GM23248 (cell line): ENCODE data around the gene MYBPC3. TPM values are rescaled to one million over a fixed set of nuclear protein-coding genes. Genes with fewer than 3 reads are reported as not detected.

Experiments used
- DNase-seq: peaks from one replicate; pipeline ENCODE4 v3.0.0-alpha.2; 2015
- H2AFZ ChIP-seq: fragments of 200-600 bp; sonication (generic); 2 replicates; pipeline ENCODE4 v1.6.1; 2016; ENCODE audit warnings: antibody characterized with exemption
- H3F3A ChIP-seq: fragments of 200-600 bp; sonication (generic); 2 replicates; pipeline ENCODE4 v1.6.1; 2016; ENCODE audit warnings: mild to moderate bottlenecking, antibody characterized with exemption, mixed run types; ENCODE audit not compliant: insufficient read depth
- H3K27ac ChIP-seq: fragments of 200-600 bp; sonication (generic); 2 replicates; pipeline ENCODE4 v1.5.1; 2016; ENCODE audit warnings: mild to moderate bottlenecking
- H3K27me3 ChIP-seq: fragments of 200-600 bp; sonication (generic); replicated peaks from 2 replicates; pipeline ENCODE4 v1.6.1; 2016; ENCODE audit warnings: mild to moderate bottlenecking; ENCODE audit not compliant: insufficient read depth
- H3K36me3 ChIP-seq: fragments of 200-600 bp; sonication (generic); 2 replicates; pipeline ENCODE4 v1.6.1; 2016; ENCODE audit warnings: low read depth, mild to moderate bottlenecking
- H3K4me1 ChIP-seq: fragments of 200-600 bp; sonication (generic); 2 replicates; pipeline ENCODE4 v1.6.1; 2016; ENCODE audit warnings: mild to moderate bottlenecking; ENCODE audit not compliant: insufficient read depth
- H3K4me2 ChIP-seq: fragments of 200-600 bp; sonication (generic); one replicate; pipeline ENCODE4 v1.6.1; 2016; ENCODE audit warnings: mild to moderate bottlenecking; ENCODE audit not compliant: unreplicated experiment
- H3K4me3 ChIP-seq: fragments of 200-600 bp; sonication (generic); 2 replicates; pipeline ENCODE4 v1.5.1; 2016; ENCODE audit warnings: mild to moderate bottlenecking
- H3K79me2 ChIP-seq: fragments of 200-600 bp; sonication (generic); 2 replicates; pipeline ENCODE4 v1.6.1; 2016; ENCODE audit warnings: mild to moderate bottlenecking; ENCODE audit not compliant: insufficient read depth
- H3K9ac ChIP-seq: fragments of 200-600 bp; sonication (generic); 2 replicates; pipeline ENCODE4 v1.6.1; 2016; ENCODE audit warnings: mild to moderate bottlenecking
- H3K9me2 ChIP-seq: fragments of 200-600 bp; sonication (generic); 2 replicates; pipeline ENCODE4 v1.6.1; 2016; ENCODE audit warnings: mixed run types, mild to moderate bottlenecking, moderate library complexity; ENCODE audit not compliant: insufficient read depth
- H3K9me3 ChIP-seq: fragments of 200-600 bp; sonication (generic); one replicate; pipeline ENCODE4 v1.6.1; 2017; ENCODE audit warnings: low read depth
- H4K20me1 ChIP-seq: fragments of 200-600 bp; sonication (generic); 2 replicates; pipeline ENCODE4 v1.6.0; 2016; ENCODE audit not compliant: insufficient read depth
- EZH2 ChIP-seq: fragments of 200-600 bp; sonication (generic); IDR thresholded peaks from 2 replicates; pipeline ENCODE4 v1.6.1; 2018; ENCODE audit warnings: antibody characterized with exemption, mild to moderate bottlenecking; ENCODE audit not compliant: insufficient read depth, poor library complexity, severe bottlenecking
- EZH2phosphoT487 ChIP-seq: fragments of 200-600 bp; sonication (generic); IDR thresholded peaks from 2 replicates; pipeline ENCODE4 v1.6.1; 2018; ENCODE audit warnings: antibody characterized with exemption, moderate library complexity, mild to moderate bottlenecking, low read depth; ENCODE audit not compliant: insufficient read depth
- WGBS, 2 experiments: methylation state at CpG; one replicate each; pipeline ENCODE4 v1.1.6; 2015 to 2017; ENCODE audit warnings: low lambda C conversion rate in 2 of 2, low coverage in 1 of 2; ENCODE audit errors: missing lambda C conversion rate in 2 of 2; 5-methylcytosine and 5-hydroxymethylcytosine counted together
- in situ Hi-C: fragments of 300-500 bp; cut with MboI; formaldehyde crosslinking; loops from 2 replicates; pipeline ENCODE4 v1.15.0; 2020
- polyA plus RNA-seq: library from polyadenylated mRNA; unstranded; fragments of >200 nt; fragmentation: Nextera tagmentation; extraction: Ambion mirVana; gene quantifications from 2 replicates; pipeline ENCODE4 v1.2.1, GENCODE V29; 2016
- total RNA-seq: library from RNA; depleted of rRNA; stranded (reverse); fragments of >200 nt; shearing (Covaris generic); gene quantifications from 2 replicates; pipeline ENCODE4 v1.2.3, GENCODE V29; 2014

The MYBPC3 gene
- total and polyA plus RNA-seq, 2 experiments from 2014 or later, result not detected

GRCh38 chr11:47358731-47359051 is 6.2 kb upstream of the MYBPC3 start:
- Histone ChIP-seq H3K4me1 (no peaks in the 10 kb centered on the region), H3K9me3 (no peaks in the 10 kb centered on the region), H3K79me2 (no peaks in the 10 kb centered on the region), H3K36me3 (no peaks in the 10 kb centered on the region), H3K4me3 (no peak overlapping the region), H3K4me2 (no peak overlapping the region), H4K20me1 (no peaks in the 10 kb centered on the region), H3K9ac (no peak overlapping the region), H3F3A (0 out of 2 replicates have a peak, but pooled peaks cover 5% of the 10 kb centered on the region), H3K27ac (no peak overlapping the region), H2AFZ (no peak overlapping the region), H3K9me2 (no peaks in the 10 kb centered on the region), H3K27me3 (no peaks in the 10 kb centered on the region)
- TF ChIP-seq EZH2phosphoT487 (no peak), EZH2 (no peak)
- DNase-seq, result no peak
- in situ Hi-C loops, result no loop called here
- WGBS, 2 experiments, result 75 to 82% methylated on average over 8 to 14 of the region's 14 CpGs

DNA sequence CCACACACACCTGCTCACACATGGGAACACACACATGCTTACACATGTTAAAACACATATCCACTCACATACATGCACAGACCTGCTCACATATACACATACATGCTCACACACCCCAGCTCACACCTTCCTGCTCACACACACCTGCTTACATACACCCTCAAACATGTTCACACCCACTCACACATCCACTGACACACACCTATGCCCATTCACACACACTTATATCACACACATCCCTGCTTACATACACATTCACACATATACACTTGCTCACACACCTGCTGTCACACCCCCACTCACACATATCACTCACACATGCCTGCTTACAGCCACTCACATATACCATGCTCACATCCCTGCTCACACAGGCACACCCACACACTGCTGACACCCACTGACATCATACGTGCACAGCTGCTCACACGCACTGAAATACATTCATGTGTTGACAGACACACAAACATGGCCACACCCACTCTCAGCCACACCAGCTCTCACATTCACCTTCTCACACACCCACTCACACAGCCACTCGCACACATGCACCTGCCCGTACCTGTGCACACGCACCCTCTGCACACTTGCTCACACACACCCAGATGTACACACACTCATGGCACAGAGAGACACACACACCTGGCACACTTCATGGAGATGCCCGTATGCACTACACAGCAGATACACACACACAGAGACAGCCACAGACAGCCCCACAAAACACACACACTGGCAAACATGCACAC is 5.7 kb upstream of the MYBPC3 start:
- no peak for DNase-seq
- Histone ChIP-seq H3K27me3 (no peaks in the 10 kb centered on the region), H3K9ac (no peak overlapping the region), H4K20me1 (no peaks in the 10 kb centered on the region), H2AFZ (no peak overlapping the region), H3K4me1 (no peaks in the 10 kb centered on the region), H3K36me3 (no peaks in the 10 kb centered on the region), H3K9me2 (no peaks in the 10 kb centered on the region), H3K4me2 (no peak overlapping the region), H3K4me3 (no peak overlapping the region), H3K27ac (no peak overlapping the region), H3F3A (0 out of 2 replicates have a peak, but pooled peaks cover 5% of the 10 kb centered on the region), H3K9me3 (no peaks in the 10 kb centered on the region), H3K79me2 (no peaks in the 10 kb centered on the region)
- no peak for TF ChIP-seq EZH2
- TF ChIP-seq EZH2phosphoT487, result no peak
- 78 to 83% methylated on average over 6 of the region's 6 CpGs for WGBS, 2 experiments
- in situ Hi-C loops, result no loop called here

GRCh38 chr11:47356998-47357329 is 4.5 kb upstream of the MYBPC3 start:
- H3K9ac ChIP-seq, result no peak overlapping the region
- H3K27ac ChIP-seq, result no peak overlapping the region
- no peak overlapping the region for H2AFZ ChIP-seq
- no peaks in the 10 kb centered on the region for H3K79me2 ChIP-seq
- TF ChIP-seq EZH2phosphoT487, result no peak
- TF ChIP-seq EZH2, result no peak
- WGBS, 2 experiments, result 91 to 100% methylated on average over 1 of the region's 1 CpG
- no peaks in the 10 kb centered on the region for H3K9me3 ChIP-seq
- no peaks in the 10 kb centered on the region for H3K4me1 ChIP-seq
- H3K4me3 ChIP-seq, result no peak overlapping the region
- no peaks in the 10 kb centered on the region for H4K20me1 ChIP-seq
- 0 out of 2 replicates have a peak, but pooled peaks cover 5% of the 10 kb centered on the region for H3F3A ChIP-seq
- no peaks in the 10 kb centered on the region for H3K27me3 ChIP-seq
- H3K36me3 ChIP-seq, result no peaks in the 10 kb centered on the region
- no peaks in the 10 kb centered on the region for H3K9me2 ChIP-seq
- in situ Hi-C loops, result no loop called here
- DNase-seq, result no peak
- H3K4me2 ChIP-seq, result no peak overlapping the region

- H3K4me2 ChIP-seq, result no peak overlapping the region
- no peak overlapping the region for H3K27ac ChIP-seq
- no peak overlapping the region for H2AFZ ChIP-seq
- WGBS, 2 experiments, result 63 to 67% methylated on average over 9 of the region's 9 CpGs
- no peaks in the 10 kb centered on the region for H3K4me1 ChIP-seq
- no peak overlapping the region for H3K4me3 ChIP-seq
- H3K27me3 ChIP-seq, result no peaks in the 10 kb centered on the region
- 0 out of 2 replicates have a peak, but pooled peaks cover 5% of the 10 kb centered on the region for H3F3A ChIP-seq
- no peaks in the 10 kb centered on the region for H4K20me1 ChIP-seq
- H3K36me3 ChIP-seq, result no peaks in the 10 kb centered on the region
- no peaks in the 10 kb centered on the region for H3K9me3 ChIP-seq
- H3K9me2 ChIP-seq, result no peaks in the 10 kb centered on the region
- in situ Hi-C loops, result no loop called here
- no peaks in the 10 kb centered on the region for H3K79me2 ChIP-seq
- DNase-seq, result no peak
- H3K9ac ChIP-seq, result no peak overlapping the region
- TF ChIP-seq EZH2phosphoT487 (no peak), EZH2 (no peak)
Measured at GRCh38 chr11:47356129-47356997, 3.9 kb upstream of the MYBPC3 start.
